GM19324 (cell line): ENCODE data around the gene KHNYN.

Source experiments
- ATAC-seq: cut with Tn5 transposase; IDR thresholded peaks from one replicate; pipeline ENCODE4 v1.9.1; 2021; ENCODE audit warnings: mild to moderate bottlenecking, moderate library complexity; ENCODE audit not compliant: unreplicated experiment, low FRiP score

The KHNYN gene

GRCh38 chr14:24399999-24400718 is 29.6 kb upstream of the KHNYN start:
- no peak for ATAC-seq

DNA sequence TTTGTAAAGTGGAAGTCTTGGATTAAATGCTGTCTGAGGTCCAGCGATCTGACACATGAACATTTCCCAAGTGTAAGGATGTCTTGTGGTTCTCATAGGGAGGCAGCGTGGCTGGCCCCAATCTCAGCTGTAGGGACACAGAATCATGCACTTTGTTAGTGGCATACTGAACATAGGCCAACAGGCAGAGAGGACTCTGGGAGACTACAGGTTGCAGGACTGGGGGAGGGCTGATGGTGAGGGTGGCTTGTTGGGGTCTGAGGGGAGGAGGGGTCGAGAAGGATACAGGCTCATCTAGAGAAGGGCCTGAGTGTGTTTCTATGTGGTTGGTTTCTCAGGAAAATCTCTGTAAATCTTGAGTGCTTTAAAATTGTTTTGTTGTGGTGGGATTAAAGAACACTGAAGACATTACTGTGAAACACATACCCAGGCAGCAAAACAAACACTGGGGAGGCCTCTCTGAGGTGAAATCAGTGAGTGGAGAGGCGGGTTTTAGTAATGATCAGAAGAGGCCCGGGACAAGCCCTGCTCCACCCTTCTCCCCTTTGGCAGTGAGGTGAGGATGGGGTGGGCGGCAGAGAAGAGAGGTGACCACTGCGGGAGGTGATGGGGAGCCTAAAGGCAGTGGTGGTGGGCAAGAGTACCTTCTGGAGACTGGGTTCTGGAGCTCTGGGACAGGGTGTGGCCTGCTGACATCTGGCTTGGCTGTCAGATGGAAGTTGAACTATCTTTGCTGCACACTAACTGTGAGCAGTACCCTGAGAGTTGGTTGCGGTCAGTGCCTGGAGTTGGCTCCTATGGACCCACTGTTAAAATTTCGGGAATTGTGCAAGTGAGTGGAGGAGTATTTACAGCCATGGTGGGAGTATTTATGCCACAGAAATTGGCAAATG is 27.7 kb upstream of the KHNYN start:
- ATAC-seq, result no peak

DNA sequence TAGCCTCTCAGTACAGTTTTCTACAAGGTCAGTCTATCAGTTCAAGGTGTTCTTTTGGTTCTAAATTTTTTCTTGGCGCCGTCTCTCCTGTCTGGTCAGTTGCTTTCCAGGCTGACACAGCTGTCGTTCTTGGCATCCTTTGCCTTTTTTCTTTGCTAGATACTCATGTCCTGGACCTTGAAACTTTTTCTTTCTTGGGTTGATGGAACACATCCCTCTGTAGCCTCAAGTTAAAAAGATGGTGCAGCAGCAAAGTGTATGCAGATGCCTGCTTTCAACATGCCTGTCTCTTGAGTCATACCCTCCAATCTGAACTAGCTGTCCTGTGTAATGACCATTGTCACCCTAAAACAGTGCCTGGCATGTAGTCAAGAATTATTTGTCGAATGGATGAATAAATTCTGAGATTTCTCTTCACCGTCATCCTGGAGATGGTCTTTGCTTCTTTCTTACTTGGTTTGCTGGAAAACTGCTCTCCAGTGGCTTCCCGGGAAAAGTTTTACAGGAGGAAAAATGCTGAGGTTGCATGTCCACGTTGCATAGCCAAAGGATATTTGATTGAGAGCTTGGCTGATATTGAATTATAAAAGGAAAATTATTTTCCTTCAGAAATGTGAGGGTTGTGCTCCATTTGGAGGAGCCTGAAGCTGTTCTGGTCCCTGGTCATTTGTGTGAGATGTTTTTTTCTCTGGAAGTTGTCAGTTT is 26.3 kb upstream of the KHNYN start:
- ATAC-seq, result no peak

DNA sequence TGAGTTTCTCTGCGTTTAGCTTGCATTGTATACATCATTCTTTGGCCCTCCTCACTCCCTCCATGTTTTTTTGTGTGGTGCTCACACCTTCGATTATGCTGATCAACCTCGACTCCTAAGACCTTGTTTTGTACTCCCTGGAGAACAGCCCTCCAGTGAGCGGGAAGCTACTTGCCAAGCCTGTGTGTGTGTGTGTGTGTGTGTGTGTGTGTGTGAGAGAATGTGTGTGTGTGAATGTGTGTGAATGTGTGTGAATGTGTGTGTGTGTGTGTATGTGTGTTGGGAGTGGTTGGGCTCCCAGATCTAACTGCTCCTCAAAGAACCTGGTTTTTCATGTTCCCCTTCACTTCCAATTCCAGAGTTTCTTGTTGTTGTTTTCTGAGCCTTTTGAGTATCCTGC is 24.9 kb upstream of the KHNYN start:
- no peak for ATAC-seq

- no peak for ATAC-seq
Observed at GRCh38 chr14:24406416-24406815, 23.3 kb upstream of the KHNYN start.

DNA sequence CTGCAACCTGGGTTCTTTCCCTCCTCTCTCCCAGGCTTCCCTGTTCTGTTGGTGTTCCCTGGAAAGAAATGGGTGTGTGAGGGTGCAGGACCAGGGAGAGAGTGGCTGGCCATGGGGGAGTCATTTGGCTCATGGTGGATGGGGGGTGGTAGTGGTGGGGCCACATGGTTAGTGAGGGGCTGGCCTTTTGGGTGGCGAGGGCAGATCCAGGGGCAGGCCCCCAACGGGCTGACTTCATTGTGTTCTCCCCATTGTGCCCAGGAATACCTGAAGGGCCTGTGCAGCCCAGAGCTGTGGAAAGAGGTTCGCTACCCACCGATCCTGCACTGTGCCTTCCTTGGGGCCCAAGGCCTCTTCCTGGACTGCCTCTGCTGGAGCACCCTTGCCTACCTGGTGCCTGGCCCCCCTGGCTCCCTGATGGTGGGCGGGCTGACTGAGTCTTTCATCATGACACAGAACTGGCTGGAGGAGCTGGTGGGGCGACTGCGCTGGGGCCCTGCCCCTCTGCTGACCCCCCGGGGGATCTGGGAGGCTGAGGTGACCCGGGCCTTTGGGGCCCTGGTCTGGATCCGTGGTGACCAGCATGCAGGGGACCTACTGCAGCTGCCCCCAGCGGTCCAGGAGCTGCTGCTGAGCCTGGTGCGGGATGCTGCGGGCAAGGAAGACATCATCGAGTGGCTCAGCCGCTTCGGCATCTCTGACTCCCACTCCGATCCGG is 22.0 kb upstream of the KHNYN start:
- no peak for ATAC-seq

- ATAC-seq, result no peak
Observed at GRCh38 chr14:24408764-24409163, 21.0 kb upstream of the KHNYN start.

- no peak for ATAC-seq
Observed at GRCh38 chr14:24409192-24409591, 20.6 kb upstream of the KHNYN start.

DNA sequence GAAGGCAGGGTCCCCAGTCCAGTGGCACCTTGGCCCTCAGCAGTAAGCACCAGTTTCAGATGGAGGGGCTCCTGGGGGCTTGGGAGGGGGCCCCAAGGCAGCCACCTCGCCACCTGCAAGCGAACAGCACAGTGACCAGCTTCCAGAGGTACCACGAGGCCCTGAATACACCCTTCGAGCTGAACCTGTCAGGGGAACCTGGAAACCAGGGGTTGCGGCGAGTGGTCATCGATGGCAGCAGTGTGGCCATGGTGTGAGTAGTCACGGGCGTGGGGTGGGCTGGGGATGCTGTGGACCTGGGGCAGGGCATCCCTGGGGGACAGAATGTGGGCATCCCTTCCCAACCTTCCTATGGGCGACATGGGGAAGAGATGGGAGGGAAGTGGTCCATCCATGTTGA is 19.8 kb upstream of the KHNYN start:
- no peak for ATAC-seq

DNA sequence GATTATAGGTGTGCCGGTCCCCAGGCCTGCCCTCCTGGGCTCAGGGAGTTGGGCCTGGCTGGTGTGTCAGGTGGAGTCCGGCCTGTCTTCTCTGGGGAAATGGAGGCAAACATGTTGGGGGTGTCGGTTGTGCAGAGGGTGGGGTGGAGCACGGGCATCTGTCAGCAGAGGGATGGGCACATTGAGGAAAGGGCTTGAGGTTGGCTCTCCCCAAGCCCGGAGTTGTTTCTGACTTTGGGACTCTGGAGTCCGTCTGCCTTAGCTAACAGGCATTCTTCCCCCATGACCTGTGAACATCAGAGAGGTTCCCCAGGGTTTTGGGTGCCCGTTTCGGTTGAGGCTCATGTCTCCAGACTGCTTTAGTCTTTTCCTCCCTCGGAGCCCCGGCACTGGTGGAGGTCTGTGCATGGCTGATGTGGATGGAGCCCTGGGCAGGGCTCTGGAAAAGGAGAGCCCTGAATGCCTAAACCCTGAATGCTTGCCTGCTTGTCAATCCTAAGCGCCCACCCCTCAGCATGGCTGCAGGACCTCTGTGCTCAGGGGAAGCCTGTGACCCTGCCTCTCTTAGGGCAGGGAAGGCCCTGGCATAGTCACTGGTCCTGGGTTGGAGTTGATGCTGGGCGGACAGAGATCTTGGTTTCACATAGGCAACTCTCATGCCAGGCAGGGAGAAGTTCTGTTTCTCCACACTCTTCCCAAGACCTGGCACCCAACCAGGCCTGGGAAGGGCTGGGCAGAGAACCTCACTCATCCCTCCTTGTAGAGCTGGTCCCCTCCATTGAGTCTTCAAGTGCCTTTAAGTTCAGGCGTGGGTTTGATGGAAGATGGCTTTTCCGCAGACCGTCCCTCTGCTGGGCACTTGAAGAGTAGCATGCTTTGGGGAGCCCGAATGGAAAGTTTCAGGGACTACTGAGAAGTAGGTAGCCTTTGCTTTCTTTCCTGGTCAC is 18.0 kb upstream of the KHNYN start:
- no peak for ATAC-seq

- no peak for ATAC-seq
Observed at GRCh38 chr14:24414077-24414476, 15.7 kb upstream of the KHNYN start.

DNA sequence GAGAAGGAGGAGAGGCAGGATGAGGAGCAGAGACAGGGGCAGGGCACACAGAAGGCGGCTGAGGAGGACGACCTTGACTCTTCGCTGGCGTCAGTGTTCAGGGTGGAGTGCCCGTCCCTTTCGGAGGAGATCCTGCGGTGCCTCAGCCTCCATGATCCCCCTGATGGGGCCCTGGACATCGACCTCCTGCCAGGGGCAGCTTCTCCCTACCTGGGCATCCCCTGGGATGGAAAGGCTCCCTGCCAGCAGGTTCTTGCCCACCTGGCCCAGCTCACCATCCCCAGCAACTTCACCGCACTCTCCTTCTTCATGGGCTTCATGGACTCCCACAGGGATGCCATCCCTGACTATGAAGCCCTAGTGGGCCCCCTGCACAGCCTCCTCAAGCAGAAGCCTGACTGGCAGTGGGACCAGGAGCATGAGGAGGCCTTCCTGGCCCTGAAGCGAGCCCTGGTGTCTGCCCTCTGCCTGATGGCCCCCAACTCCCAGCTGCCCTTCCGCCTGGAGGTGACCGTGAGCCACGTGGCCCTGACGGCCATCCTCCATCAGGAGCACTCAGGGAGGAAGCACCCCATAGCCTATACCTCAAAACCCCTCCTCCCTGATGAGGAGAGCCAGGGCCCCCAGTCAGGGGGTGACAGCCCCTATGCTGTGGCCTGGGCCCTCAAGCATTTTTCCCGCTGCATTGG is 14.9 kb upstream of the KHNYN start:
- no peak for ATAC-seq

DNA sequence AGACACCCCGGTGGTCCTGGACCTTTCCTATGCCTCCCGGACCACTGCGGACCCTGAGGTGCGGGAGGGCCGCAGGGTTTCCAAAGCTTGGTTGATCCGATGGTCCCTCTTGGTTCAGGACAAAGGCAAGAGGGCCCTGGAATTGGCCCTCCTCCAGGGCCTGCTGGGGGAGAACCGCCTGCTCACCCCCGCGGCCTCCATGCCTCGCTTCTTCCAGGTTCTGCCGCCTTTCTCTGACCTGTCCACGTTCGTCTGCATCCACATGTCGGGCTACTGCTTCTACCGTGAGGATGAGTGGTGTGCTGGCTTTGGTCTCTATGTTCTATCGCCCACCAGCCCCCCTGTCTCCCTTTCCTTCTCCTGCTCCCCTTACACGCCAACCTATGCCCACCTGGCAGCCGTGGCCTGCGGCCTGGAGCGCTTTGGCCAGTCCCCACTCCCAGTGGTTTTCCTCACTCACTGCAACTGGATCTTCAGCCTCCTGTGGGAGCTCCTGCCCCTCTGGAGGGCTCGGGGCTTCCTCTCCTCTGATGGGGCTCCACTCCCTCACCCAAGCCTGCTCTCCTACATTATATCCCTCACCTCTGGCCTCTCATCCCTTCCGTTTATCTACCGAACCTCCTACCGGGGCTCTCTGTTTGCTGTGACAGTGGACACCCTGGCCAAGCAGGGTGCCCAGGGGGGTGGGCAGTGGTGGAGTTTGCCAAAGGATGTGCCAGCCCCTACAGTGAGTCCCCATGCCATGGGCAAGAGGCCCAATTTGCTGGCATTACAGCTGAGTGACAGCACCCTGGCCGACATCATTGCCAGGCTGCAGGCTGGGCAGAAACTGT is 14.1 kb upstream of the KHNYN start:
- ATAC-seq, result no peak

DNA sequence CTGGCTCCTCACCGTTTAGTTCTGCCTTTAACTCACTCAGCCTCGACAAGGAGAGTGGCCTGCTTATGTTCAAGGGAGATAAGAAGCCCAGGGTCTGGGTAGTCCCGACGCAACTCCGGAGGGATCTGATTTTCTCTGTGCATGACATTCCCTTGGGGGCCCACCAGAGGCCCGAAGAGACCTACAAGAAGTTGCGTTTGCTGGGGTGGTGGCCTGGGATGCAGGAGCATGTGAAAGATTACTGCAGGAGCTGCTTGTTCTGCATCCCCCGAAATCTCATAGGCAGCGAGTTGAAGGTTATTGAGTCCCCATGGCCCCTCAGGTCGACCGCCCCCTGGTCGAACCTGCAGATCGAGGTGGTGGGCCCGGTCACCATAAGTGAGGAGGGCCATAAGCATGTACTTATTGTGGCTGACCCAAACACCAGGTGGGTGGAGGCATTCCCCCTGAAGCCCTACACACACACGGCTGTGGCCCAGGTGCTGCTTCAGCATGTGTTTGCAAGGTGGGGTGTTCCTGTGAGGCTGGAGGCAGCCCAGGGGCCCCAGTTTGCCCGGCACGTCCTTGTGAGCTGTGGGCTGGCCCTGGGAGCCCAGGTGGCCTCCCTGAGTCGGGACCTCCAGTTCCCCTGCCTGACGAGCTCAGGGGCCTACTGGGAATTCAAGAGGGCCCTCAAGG is 13.4 kb upstream of the KHNYN start:
- no peak for ATAC-seq

DNA sequence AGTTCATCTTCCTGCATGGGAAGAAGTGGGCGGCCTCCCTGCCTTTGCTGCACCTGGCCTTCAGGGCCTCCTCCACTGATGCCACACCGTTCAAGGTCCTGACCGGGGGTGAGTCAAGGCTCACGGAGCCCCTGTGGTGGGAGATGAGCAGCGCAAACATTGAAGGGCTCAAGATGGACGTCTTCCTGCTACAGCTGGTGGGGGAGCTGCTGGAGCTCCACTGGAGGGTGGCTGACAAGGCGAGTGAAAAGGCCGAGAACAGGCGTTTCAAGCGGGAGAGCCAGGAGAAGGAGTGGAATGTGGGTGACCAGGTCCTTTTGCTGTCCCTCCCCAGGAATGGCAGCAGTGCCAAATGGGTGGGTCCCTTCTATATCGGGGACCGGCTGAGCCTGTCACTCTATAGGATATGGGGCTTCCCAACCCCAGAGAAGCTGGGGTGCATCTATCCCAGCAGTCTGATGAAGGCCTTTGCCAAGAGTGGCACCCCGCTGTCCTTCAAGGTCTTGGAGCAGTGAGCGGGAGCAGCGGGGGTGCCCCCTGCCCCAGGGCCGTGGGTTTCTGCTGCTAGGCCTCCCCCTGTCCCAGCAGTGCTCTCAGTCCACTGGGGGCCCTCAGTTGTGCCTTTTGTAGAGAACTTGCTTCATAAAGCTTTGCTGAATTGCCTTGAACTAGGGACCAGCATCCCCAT is 12.7 kb upstream of the KHNYN start:
- no peak for ATAC-seq

DNA sequence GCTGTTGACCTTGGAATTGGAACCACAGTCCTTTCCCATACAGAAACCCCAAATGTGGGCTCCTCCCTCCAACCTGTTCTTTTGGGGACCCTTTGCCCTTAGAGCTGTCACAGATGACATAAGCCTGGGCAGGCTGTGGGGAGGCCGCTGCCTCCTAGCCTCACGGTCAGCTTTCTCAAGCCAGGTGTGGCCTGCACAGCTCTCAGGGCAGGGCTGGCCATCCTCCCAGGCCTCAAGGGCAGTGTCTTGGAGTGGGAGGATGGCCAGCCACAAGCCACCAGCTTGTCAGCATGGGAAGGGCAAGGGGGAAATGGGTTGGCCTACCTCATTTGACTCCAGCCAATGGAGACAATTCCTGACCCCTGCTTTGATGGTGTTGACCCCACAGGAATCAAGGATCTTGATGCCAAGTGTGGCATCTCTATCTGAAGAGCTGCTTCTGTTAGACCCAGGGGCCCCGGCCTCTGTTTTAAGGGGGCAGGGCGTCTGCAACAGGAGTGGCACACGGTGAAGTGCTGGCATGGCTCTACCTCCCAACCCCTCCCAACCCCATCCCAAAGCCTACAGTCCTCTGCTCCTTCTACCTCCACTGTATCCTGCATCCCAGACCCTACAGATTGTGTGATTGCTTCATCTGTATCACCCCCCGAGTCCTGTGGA is 11.8 kb upstream of the KHNYN start:
- ATAC-seq, result no peak

GRCh38 chr14:24418492-24418873 is 11.3 kb upstream of the KHNYN start:
- ATAC-seq, result no peak
